Spleen (tissue), 11 donors: ENCODE measurements around the gene CIDEB. TPM values are rescaled to one million over a fixed set of nuclear protein-coding genes. Genes with fewer than 3 reads are reported as not detected.

Source experiments
- DNase-seq: peaks from one replicate; pipeline ENCODE4 v3.0.0-alpha.2; 2020
- H3K27ac ChIP-seq, 8 donors: fragments of 200-600 bp; sonication (generic) in 7 of 8; 1 replicate in 4 of 8; 2 replicates in 4 of 8; pipeline versions ENCODE4 v1.5.0 to v1.8.0; 2016 to 2021; ENCODE audit warnings: inconsistent platforms in 4 of 8, mild to moderate bottlenecking in 4 of 8, moderate library complexity in 1 of 8
- H3K27me3 ChIP-seq, 7 donors: fragments of 200-600 bp; sonication (generic) in 6 of 7; replicated peaks in 1 of 7; 1 replicate in 4 of 7; 2 replicates in 3 of 7; pipeline versions ENCODE4 v1.5.0 to v1.8.0; 2016 to 2021; ENCODE audit warnings: inconsistent platforms in 3 of 7, mild to moderate bottlenecking in 1 of 7
- H3K36me3 ChIP-seq, 6 donors: fragments of 200-600 bp; sonication (generic) in 5 of 6; 1 replicate in 4 of 6; 2 replicates in 2 of 6; pipeline versions ENCODE4 v1.5.0 to v1.8.0; 2016 to 2021; ENCODE audit warnings: inconsistent platforms in 2 of 6
- H3K4me1 ChIP-seq, 6 donors: fragments of 200-600 bp; sonication (generic) in 5 of 6; 1 replicate in 3 of 6; 2 replicates in 3 of 6; pipeline versions ENCODE4 v1.5.0 to v1.8.0; 2016 to 2021; ENCODE audit warnings: inconsistent platforms in 3 of 6
- H3K4me3 ChIP-seq, 8 donors: fragments of 200-600 bp; sonication (generic) in 7 of 8; 1 replicate in 4 of 8; 2 replicates in 4 of 8; pipeline versions ENCODE4 v1.5.0 to v1.8.0; 2016 to 2021; ENCODE audit warnings: inconsistent platforms in 4 of 8, mild to moderate bottlenecking in 4 of 8, moderate library complexity in 2 of 8
- H3K9me3 ChIP-seq, 8 donors: fragments of 200-600 bp; sonication (generic) in 7 of 8; 1 replicate in 4 of 8; 2 replicates in 4 of 8; pipeline versions ENCODE4 v1.5.0 to v1.8.0; 2016 to 2021; ENCODE audit warnings: inconsistent platforms in 4 of 8
- POLR2A ChIP-seq, 3 donors: fragments of 450-650 bp; IDR thresholded peaks; one replicate each; pipeline ENCODE4 v1.5.1; 2017; ENCODE audit warnings: antibody characterized with exemption in 3 of 3, mild to moderate bottlenecking in 1 of 3
- POLR2AphosphoS5 ChIP-seq, 3 donors: sonication (generic); formaldehyde crosslinking; IDR thresholded peaks; one replicate each; pipeline ENCODE4 v1.5.1; 2017; ENCODE audit warnings: antibody characterized with exemption in 3 of 3
- WGBS, 5 donors: extraction: QIAGEN DNeasy Blood & Tissue Kit in 3 of 5; methylation state at CpG; one replicate each; pipeline versions ENCODE4 v1.1.5 to v1.1.7; 2013 to 2018; 5-methylcytosine and 5-hydroxymethylcytosine counted together
- intact Hi-C: fragments of 100-400 bp; cut with DNase I; formaldehyde crosslinking; loops from one replicate; pipeline ENCODE4 v1.15.0; 2023; ENCODE audit warnings: low total_unique reads
- polyA plus RNA-seq, 3 donors: library from polyadenylated mRNA; stranded (reverse); fragments of 200-250 nt; gene quantifications; one replicate each; pipeline ENCODE4 v1.2.1, GENCODE V29; 2013
- total RNA-seq, 7 donors: library from RNA; depleted of rRNA in 3 of 7; stranded (reverse); fragments of >200 nt in 3 of 7; fragmentation: NEBNext Ultra II Directional in 4 of 7; extraction: Animal tissue kit (Norgen Biotek cat#: 25700) in 4 of 7; gene quantifications; one replicate each; pipeline versions ENCODE4 v1.1.0 to v1.2.1, GENCODE V29; 2016 to 2021
- TF ChIP-seq, protein P1 (sequence below), 11 experiments: fragments of 200-600 bp in 7 of 11; fragments of 450-650 bp in 4 of 11; sonication (generic) in 4 of 11; IDR thresholded peaks in 8 of 11; conservative IDR thresholded peaks in 3 of 11; 1 replicate in 7 of 11; 2 replicates in 4 of 11; pipeline versions ENCODE4 v1.4.0 to v1.8.0; 2016 to 2021; ENCODE audit warnings: antibody characterized with exemption in 11 of 11, inconsistent platforms in 4 of 11, mild to moderate bottlenecking in 1 of 11
- donor health status: healthy with polysubstance abuse.
- donor health status: DM: no; HTN: no; CAD: no; lungs with moderate emphysema.
- donor health status: DM: no; HTN: no; CAD: no.
- donor health status: Bipolar disorder and iron deficiency.
- donor health status: healthy.
- donor health status: DM: no; HTN: no; CAD: no.
- donor health status: DM: yes; HTN: yes; CAD: no.

CIDEB gene
- total and polyA plus RNA-seq, 10 donors: 31.0 to 145 (median 81.6) TPM

DNA sequence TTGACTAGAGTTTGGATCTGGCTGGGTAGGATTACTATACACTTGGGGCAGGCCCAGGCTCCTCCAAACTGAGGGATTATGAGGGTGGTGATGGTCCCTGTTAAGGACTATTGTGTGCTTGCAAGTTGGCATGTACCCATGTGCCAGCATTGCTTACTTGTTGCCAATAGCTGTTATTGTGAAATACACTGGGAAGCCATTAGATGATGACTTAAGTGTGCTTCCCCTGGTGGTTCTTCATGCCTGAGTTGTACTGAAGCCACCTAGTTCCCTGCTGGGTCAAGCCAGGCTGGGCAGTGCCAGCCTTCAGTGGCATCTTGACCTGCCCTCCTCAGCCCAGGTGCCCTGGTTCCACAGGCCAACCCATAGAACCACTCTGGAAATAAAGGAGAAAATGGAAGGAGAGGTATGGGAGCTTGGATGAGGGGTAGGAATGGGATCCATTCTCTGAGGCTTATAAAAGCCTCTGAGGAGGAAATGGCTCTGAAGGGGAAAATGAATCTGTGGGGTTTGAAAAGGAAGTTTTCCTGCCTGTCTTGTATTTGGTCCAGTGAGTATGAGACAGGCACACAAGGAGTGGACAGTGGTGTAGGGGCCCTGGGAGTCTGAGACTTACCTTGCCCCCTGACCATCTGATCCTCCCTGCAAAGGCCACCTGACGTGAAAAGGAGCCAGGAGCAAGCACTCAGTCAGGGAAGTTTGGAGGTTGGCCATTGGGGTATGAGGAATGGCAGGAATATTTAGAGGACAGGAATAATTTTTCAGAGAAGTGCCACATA is 4.2 kb upstream of the CIDEB start:
- peak overlapping the region; percentile 64 to 88 (median 76) for H3K4me3 ChIP-seq

DNA sequence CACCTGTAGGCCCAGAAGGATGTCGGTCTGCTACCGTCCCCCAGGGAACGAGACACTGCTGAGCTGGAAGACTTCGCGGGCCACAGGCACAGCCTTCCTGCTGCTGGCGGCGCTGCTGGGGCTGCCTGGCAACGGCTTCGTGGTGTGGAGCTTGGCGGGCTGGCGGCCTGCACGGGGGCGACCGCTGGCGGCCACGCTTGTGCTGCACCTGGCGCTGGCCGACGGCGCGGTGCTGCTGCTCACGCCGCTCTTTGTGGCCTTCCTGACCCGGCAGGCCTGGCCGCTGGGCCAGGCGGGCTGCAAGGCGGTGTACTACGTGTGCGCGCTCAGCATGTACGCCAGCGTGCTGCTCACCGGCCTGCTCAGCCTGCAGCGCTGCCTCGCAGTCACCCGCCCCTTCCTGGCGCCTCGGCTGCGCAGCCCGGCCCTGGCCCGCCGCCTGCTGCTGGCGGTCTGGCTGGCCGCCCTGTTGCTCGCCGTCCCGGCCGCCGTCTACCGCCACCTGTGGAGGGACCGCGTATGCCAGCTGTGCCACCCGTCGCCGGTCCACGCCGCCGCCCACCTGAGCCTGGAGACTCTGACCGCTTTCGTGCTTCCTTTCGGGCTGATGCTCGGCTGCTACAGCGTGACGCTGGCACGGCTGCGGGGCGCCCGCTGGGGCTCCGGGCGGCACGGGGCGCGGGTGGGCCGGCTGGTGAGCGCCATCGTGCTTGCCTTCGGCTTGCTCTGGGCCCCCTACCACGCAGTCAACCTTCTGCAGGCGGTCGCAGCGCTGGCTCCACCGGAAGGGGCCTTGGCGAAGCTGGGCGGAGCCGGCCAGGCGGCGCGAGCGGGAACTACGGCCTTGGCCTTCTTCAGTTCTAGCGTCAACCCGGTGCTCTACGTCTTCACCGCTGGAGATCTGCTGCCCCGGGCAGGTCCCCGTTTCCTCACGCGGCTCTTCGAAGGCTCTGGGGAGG is 3.1 kb upstream of the CIDEB start, which contains the start of gene LTB4R:
LTB4R (plus strand) TSS at position 857 of the 959 bp plus-strand sequence. CDS start 4,150 bp downstream, outside the sequence.
- intact Hi-C loops: no loop called here
- H3K36me3 ChIP-seq: peaks cover 0 to 42% (median 20%) of the 10 kb centered on the region in 6 donors
- peaks cover 59 to 100% (median 91%) of the 10 kb centered on the region in 6 donors for H3K4me1 ChIP-seq
- DNase-seq: peak; percentile 96
- peak within 1 kb of the TSS; percentile 64 to 88 (median 76) for H3K4me3 ChIP-seq
- peak within 1 kb of the TSS; percentile 91 to 98 (median 96) for H3K27ac ChIP-seq
- H3K27me3 ChIP-seq: no peaks in the 10 kb centered on the region
- no peaks in the 10 kb centered on the region for H3K9me3 ChIP-seq
- TF ChIP-seq POLR2A (IDR thresholded peaks at IDR 0.05): peak; percentile 6 to 41 (median 12)
- peak; percentile 74 to 89 (median 87) for TF ChIP-seq POLR2AphosphoS5 (IDR thresholded peaks at IDR 0.05)
- TF ChIP-seq, protein P1, sequence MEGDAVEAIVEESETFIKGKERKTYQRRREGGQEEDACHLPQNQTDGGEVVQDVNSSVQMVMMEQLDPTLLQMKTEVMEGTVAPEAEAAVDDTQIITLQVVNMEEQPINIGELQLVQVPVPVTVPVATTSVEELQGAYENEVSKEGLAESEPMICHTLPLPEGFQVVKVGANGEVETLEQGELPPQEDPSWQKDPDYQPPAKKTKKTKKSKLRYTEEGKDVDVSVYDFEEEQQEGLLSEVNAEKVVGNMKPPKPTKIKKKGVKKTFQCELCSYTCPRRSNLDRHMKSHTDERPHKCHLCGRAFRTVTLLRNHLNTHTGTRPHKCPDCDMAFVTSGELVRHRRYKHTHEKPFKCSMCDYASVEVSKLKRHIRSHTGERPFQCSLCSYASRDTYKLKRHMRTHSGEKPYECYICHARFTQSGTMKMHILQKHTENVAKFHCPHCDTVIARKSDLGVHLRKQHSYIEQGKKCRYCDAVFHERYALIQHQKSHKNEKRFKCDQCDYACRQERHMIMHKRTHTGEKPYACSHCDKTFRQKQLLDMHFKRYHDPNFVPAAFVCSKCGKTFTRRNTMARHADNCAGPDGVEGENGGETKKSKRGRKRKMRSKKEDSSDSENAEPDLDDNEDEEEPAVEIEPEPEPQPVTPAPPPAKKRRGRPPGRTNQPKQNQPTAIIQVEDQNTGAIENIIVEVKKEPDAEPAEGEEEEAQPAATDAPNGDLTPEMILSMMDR (IDR thresholded peaks at IDR 0.05 in 8 of 11, conservative IDR thresholded peaks at IDR 0.05 in 3 of 11): peak in 10 of 11 experiments; percentile 23 to 75 (median 54)
- WGBS, 5 donors: 2 to 12% (median 4%) methylated on average over 15 to 99 of the region's 99 CpGs

More for the DNA sequence above, 4.2 kb upstream of the CIDEB start:
- peak; percentile 75 for DNase-seq
- H3K27ac ChIP-seq: peak overlapping the region; percentile 91 to 98 (median 96)
- WGBS, 5 donors: 53 to 77% (median 71%) methylated on average over 1 of the region's 1 CpG
- intact Hi-C loops: no loop called here
- H3K4me1 ChIP-seq: peaks cover 59 to 100% (median 93%) of the 10 kb centered on the region in 6 donors
- H3K36me3 ChIP-seq: peaks cover 0 to 42% (median 9%) of the 10 kb centered on the region in 6 donors
- H3K27me3 ChIP-seq: no peaks in the 10 kb centered on the region
- no peak for TF ChIP-seq POLR2AphosphoS5 (IDR thresholded peaks at IDR 0.05)
- TF ChIP-seq, protein P1 (IDR thresholded peaks at IDR 0.05 in 8 of 11, conservative IDR thresholded peaks at IDR 0.05 in 3 of 11): peak in 1 of 11 experiments; percentile 23
- H3K9me3 ChIP-seq: no peaks in the 10 kb centered on the region

DNA sequence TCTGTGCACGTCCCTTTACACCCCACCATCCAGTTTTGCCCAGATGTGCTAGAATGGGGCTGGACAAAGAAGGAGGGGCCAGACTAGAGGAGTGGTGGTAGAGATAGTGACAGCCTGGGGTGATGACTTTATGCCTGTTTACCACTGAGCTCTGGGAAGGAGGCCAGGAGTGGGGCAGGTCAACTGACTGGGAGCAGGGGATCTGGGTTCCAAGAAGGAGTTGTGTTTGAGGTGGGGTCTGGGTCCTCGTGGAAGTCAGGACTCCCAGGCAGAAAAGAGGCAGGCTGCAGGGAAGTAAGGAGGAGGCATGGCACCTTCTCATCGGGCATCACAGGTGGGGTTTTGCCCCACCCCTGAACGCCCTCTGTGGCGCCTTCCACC is 2.5 kb upstream of the CIDEB start:
- no peak for DNase-seq
- 17 to 23% (median 19%) methylated on average over 4 to 5 of the region's 5 CpGs for WGBS, 5 donors
- Histone ChIP-seq H3K36me3 (peaks cover 4 to 45% (median 27%) of the 10 kb centered on the region in 6 donors), H3K4me1 (peaks cover 55 to 100% (median 87%) of the 10 kb centered on the region in 6 donors), H3K9me3 (no peaks in the 10 kb centered on the region), H3K4me3 (peak overlapping the region; percentile 64 to 88 (median 76)), H3K27ac (peak overlapping the region; percentile 91 to 98 (median 96)), H3K27me3 (no peaks in the 10 kb centered on the region)
- TF ChIP-seq POLR2A (IDR thresholded peaks at IDR 0.05): no peak
- TF ChIP-seq, protein P1 (IDR thresholded peaks at IDR 0.05 in 8 of 11, conservative IDR thresholded peaks at IDR 0.05 in 3 of 11): no peak
- no peak for TF ChIP-seq POLR2AphosphoS5 (IDR thresholded peaks at IDR 0.05)
- intact Hi-C loops: no loop called here
